NCI-H1105 treated with DMSO at 0.1 percent for 48 hours (cell line): ENCODE measurements around the gene GAK.

ENCODE experiments used
- DNase-seq: peaks from one replicate; lab custom pipeline; 2025; lab: John Stamatoyannopoulos, UW

Gene GAK

GRCh38 chr4:907103-907400 is 25.1 kb downstream of the GAK start:
- DNase-seq: no peak

GRCh38 chr4:906339-907102 is 25.6 kb downstream of the GAK start:
- no peak for DNase-seq

GRCh38 chr4:905485-906338 is 26.4 kb downstream of the GAK start:
- no peak for DNase-seq

- DNase-seq: no peak
These were observed 28.8 kb downstream of the GAK start for GRCh38 chr4:903066-904046.

- no peak for DNase-seq
These were observed 30.8 kb downstream of the GAK start for GRCh38 chr4:901192-901910.

GRCh38 chr4:900721-901120 is 31.4 kb downstream of the GAK start:
- DNase-seq: no peak

- no peak for DNase-seq
These were observed 32.0 kb downstream of the GAK start for GRCh38 chr4:900073-900472.

DNA sequence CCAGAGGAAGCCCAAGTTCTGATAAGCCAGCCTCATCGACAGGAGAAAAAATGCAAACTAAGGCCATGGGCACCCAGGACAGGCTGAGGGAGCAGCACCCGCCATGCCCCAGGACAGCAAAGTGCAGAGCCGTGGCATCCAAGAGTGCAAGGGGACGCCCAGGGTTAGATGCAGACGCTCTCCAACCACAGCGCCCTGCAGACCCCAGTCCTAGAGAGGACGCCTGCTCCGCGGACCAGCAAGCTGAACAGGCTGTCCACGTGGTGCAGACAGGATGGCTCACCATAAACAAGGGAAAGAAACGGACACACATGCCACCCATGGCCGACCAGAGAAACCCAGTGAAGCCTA is 32.6 kb downstream of the GAK start:
- DNase-seq: no peak

GRCh38 chr4:898869-899555 is 33.1 kb downstream of the GAK start:
- DNase-seq: no peak

DNA sequence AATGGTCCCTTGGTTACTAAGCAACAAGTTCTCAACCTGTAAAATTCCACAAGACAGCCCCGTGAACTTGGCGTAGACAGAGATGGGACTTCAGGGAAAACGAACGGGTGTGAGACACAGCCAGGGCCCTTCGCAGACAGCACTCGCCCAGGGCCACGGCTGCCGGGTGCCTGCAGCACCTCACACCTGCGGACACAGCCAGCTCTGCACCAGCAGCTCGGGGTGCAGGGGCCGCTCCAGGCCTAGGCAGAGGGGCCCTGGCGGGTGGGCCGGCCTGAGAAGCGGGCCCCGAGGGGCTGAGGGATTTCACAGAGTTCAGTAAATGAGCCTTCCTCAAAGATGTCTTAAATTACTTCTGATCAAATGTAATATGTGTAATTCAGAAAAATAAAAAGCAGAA is 34.0 kb downstream of the GAK start:
- DNase-seq: no peak

DNA sequence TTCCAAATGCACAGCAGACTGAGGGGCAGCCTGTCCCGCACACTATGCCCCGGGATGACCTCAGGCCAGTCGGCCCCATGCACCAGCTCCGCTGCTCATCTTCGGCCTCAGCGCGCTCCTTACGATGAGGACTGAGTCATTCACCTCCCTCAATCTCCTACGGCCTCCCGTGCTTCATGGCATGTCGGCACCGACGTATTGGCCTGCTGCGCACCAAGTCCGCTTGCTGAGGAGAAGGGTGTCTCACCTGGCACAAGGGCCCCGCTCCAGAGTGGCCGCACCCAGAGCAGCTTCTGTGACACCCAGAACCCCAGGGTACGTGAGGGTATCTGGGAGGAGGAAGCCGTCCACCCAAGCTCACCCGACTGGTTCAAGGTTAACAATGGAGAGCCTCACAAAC is 35.5 kb downstream of the GAK start:
- DNase-seq: no peak

DNA sequence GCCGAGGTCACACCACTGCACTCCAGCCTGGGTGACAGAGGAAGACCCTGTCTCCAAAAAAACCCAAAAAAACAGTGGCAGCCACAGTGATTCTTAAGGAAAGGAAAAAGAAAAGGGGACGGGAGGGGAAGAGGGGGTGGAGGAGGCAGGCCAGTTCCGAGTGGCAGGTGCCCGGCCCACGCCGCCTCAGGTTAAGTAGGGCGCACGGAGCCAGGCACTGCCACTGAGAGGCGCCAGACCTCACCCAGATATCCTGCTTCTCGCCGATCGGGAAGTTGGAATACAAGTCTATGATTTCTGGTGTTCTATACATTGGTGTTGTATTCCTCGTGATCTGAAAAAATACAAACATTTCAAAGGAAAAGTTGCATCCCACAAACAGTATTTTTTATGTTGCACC is 35.9 kb downstream of the GAK start:
- DNase-seq: no peak

- no peak for DNase-seq
These were observed 36.5 kb downstream of the GAK start for GRCh38 chr4:895596-895995.

GRCh38 chr4:893995-894705 is 38.0 kb downstream of the GAK start:
- no peak for DNase-seq

DNA sequence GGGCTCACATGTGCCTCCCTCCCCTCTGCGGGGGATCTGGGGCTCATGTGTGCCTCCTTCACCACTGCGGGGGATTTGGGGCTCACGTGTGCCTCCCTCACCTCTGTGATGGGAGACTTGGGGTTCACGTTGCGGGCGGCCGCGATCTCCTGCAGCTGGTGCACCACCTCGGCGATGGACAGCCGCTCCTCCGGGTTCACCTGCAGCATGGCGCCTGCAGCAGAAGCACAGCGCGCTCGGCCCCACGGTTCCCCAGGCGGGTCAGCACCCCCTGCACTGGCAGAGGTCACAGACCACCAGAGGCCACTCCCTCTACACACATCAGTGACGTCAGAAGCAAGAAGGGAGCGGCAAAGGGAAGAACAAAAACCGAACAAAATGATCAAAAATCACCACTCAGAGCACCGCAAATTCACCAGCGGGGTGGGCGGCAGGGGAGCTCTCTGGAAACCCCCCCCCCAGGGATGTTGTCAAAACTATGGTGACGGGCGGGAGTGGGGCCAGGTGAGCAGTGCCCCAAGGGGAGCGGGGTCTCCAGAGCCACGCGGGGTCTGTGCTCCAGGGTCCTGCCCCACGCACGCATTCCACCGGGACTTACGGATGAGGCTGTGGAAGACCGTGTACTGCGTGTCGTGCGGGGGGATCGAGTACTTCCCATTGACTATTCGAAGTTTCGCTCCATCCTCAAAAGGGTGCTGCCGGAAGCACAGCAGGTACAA is 38.7 kb downstream of the GAK start:
- no peak for DNase-seq

DNA sequence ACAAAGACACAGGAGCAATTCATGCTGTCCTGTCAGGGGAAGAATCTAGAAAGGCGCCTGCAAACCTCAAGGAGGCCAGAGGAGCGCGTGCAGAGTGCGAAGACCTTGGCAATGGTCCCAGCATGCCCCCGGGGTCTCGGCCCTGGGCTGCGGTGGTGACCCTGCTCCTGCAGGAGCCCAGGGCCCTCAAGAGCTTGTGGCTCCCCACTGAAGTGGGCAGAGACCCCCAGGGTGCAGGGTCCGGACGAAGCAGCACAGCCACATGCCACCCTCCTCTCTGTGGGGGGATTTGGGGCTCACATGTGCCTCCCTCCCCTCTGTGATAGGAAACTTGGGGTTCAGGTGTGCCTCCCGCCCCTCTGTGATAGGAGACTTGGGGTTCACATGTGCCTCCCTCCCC is 39.3 kb downstream of the GAK start:
- no peak for DNase-seq

DNA sequence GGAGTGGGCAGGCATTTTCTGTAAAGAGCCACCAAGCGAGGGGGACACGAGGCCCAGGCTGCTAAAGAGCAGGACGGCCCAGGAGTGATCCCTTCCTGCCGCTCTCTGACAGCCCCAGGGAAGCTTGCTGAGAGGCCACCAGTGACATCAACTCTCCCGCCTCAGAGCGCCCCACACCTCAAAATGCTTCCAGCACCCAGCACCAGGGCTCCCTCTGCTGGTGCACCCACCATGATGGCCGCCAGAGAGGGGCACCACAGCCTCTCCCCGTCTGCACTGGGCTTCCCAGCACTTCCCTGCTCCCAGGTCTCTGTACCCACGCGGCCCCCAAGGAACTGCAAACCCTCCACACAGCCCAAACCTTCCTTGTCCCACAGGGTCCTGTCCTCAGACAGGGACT is 40.4 kb downstream of the GAK start:
- no peak for DNase-seq

DNA sequence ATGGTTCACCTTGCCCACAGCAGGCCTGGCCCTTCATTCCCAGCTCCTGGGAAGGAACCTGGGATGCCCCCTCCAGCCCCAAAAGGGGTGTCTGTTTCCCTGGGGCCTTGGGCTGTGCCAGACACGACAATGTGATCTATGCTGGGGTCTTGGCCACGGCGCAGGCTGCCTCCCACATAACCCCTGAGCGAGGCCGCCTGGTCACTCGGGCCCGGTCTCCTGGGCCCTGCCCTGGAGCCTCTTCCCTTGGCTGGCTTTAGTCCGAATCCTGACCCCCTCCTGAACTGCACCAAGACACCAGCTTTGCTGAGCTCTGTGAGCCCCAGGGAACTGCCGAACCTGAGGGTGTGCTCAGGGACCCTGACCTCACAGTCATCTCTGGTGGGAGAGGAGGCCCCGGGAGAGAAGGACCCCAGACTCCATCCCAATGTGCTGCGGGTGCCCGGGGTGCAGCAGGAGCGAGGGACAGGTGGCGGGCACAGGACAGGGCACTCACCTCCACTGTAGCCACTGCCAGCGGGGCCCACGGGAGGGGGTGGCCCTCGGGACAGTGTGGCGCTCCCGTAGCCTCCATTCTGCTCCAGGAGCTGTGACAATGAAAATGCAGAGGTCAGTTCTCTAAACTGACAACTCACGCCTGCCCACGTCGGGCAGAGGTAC is 42.0 kb downstream of the GAK start:
- no peak for DNase-seq

- DNase-seq: no peak
These were observed 42.6 kb downstream of the GAK start for GRCh38 chr4:889516-889915.
